K562 (cell line): ENCODE results near the gene MTO1. TPM values are rescaled to one million over a fixed set of nuclear protein-coding genes. Genes with fewer than 3 reads are reported as not detected.
A peak's percentile ranks its signal among the peaks of the same experiment; 100 is the strongest.

Experiments
- ATAC-seq: fragments of 200-7000 bp; cut with Tn5 transposase; 3 replicates; pipeline ENCODE4 v1.9.1; 2020; ENCODE audit warnings: moderate library complexity
- BruUV-seq: library from RNA; stranded (reverse); fragments of 400-500 nt; replicated peaks from 2 replicates; lab custom pipeline; 2021; lab: Mats Ljungman, UMichigan
- CTCF ChIA-PET: fragments of 300-600 bp; formaldehyde crosslinking; extraction: SDS; loops from one replicate; lab custom pipeline; 2021; ENCODE audit warnings: low intra/inter-chr PET ratio; lab: Yijun Ruan, JAX
- POLR2A ChIA-PET: fragments of 300-600, 350-650 bp; sonication (Branson Sonifier 250); formaldehyde crosslinking; extraction: SDS; loops from one replicate; lab custom pipeline; 2021; ENCODE audit warnings: antibody characterized with exemption, inconsistent platforms; lab: Yijun Ruan, JAX
- DNase-seq, 4 experiments: peaks; one replicate each; pipeline versions ENCODE4 v3.0.0 to v3.0.0-alpha.2; 2011 to 2018; ENCODE audit warnings: low spot score in 3 of 4, mixed read lengths in 3 of 4; ENCODE audit errors: extremely low read depth in 1 of 4
- FAIRE-seq: peaks from 2 replicates; lab custom pipeline; 2011; peaks lifted over from hg19 to GRCh38; lab: Jason Lieb, UNC
- H2AFZ ChIP-seq: 2 replicates; pipeline ENCODE4 v1.6.0; 2011; ENCODE audit warnings: low read depth, low read length, control low read depth, inconsistent platforms
- H3K27ac ChIP-seq: fragments of 200-600 bp; 3 replicates; pipeline ENCODE4 v1.8.0; 2011; ENCODE audit warnings: low read depth, mild to moderate bottlenecking, control low read depth, inconsistent platforms, low read length, moderate library complexity, mixed read lengths; ENCODE audit errors: extremely low read depth
- H3K27me3 ChIP-seq, 2 experiments: fragments of 300-600 bp in 1 of 2; 2 replicates in 1 of 2; 3 replicates in 1 of 2; pipeline versions ENCODE4 v1.6.0 to v1.8.0; 2011; ENCODE audit warnings: inconsistent platforms in 2 of 2, low read length in 2 of 2, mild to moderate bottlenecking in 1 of 2, mixed read lengths in 1 of 2, moderate library complexity in 1 of 2; ENCODE audit not compliant: control insufficient read depth in 2 of 2, insufficient read depth in 2 of 2
- H3K36me3 ChIP-seq: fragments of 300-600 bp; 3 replicates; pipeline ENCODE4 v1.8.0; 2011; ENCODE audit warnings: mild to moderate bottlenecking, low read length, inconsistent platforms; ENCODE audit not compliant: control insufficient read depth, insufficient read depth
- H3K4me1 ChIP-seq, 2 experiments: fragments of 200-600 bp in 1 of 2; replicated peaks in 1 of 2; 2 replicates in 1 of 2; 3 replicates in 1 of 2; pipeline versions ENCODE4 v1.5.1 to v1.8.0; 2011; ENCODE audit warnings: inconsistent platforms in 2 of 2, low read length in 2 of 2, mild to moderate bottlenecking in 1 of 2, mixed read lengths in 1 of 2, moderate library complexity in 1 of 2; ENCODE audit not compliant: control insufficient read depth in 2 of 2, insufficient read depth in 2 of 2
- H3K4me2 ChIP-seq: 2 replicates; pipeline ENCODE4 v1.6.1; 2011; ENCODE audit warnings: low read length, control low read depth, inconsistent platforms, mixed read lengths; ENCODE audit not compliant: insufficient read depth
- H3K4me3 ChIP-seq: fragments of 200-600 bp; sonication (generic), shearing (Covaris generic); 2 replicates; pipeline ENCODE4 v1.5.1; 2016; ENCODE audit warnings: control low read depth, inconsistent platforms
- H3K79me2 ChIP-seq: fragments of 200-600 bp; 3 replicates; pipeline ENCODE4 v1.8.0; 2011; ENCODE audit warnings: low read length, inconsistent platforms; ENCODE audit not compliant: control insufficient read depth, insufficient read depth
- H3K9ac ChIP-seq, 2 experiments: 2 replicates each; pipeline versions ENCODE4 v1.6.0 to v1.6.1; 2011; ENCODE audit warnings: low read depth in 2 of 2, low read length in 2 of 2, control low read depth in 1 of 2, inconsistent platforms in 1 of 2, mild to moderate bottlenecking in 1 of 2, mixed read lengths in 1 of 2; ENCODE audit not compliant: insufficient read depth in 1 of 2
- H3K9me1 ChIP-seq: one replicate; pipeline ENCODE4 v1.6.0; 2011; ENCODE audit warnings: inconsistent platforms, mild to moderate bottlenecking, low read length, moderate library complexity; ENCODE audit not compliant: control insufficient read depth, insufficient read depth
- H3K9me3 ChIP-seq: replicated peaks from 2 replicates; pipeline ENCODE4 v1.5.1; 2011; ENCODE audit warnings: low read depth, low read length, inconsistent platforms; ENCODE audit not compliant: control insufficient read depth, insufficient read depth
- H4K20me1 ChIP-seq: replicated peaks from 2 replicates; pipeline ENCODE4 v1.6.1; 2011; ENCODE audit warnings: low read length, inconsistent platforms, mixed read lengths; ENCODE audit not compliant: control insufficient read depth, insufficient read depth
- HDGF ChIP-seq: fragments of 450-650 bp; IDR thresholded peaks from 2 replicates; pipeline ENCODE4 v1.6.1; 2016
- NCOA6 ChIP-seq: fragments of 450-650 bp; IDR thresholded peaks from 2 replicates; pipeline ENCODE4 v1.6.1; 2017; ENCODE audit warnings: mild to moderate bottlenecking
- ZNF217 ChIP-seq: sonication (generic); formaldehyde crosslinking; IDR thresholded peaks from 2 replicates; pipeline ENCODE4 v1.8.0; 2022; ENCODE audit warnings: mild to moderate bottlenecking, missing genetic modification reagents
- WGBS: fragments of 100-300 bp; shearing (Covaris generic); methylation state at CpG from one replicate; pipeline ENCODE4 v1.1.6; 2016; ENCODE audit warnings: low coverage, mixed read lengths; ENCODE audit not compliant: insufficient coverage; ENCODE audit errors: missing lambda C conversion rate; 5-methylcytosine and 5-hydroxymethylcytosine counted together
- in situ Hi-C: fragments of 300-500 bp; cut with MboI; formaldehyde crosslinking; loops from 4 replicates; pipeline ENCODE4 v1.15.0; 2018; ENCODE audit warnings: inconsistent platforms, mixed read lengths
- intact Hi-C: fragments of 100-400 bp; cut with micrococcal nuclease; formaldehyde crosslinking; loops from 2 replicates; pipeline ENCODE4 v1.14.2; 2022
- polyA plus RNA-seq, 8 experiments: library from polyadenylated mRNA; depleted of rRNA in 4 of 8; stranded (reverse) in 5 of 8; unstranded in 3 of 8; fragments of >200 nt; fragmentation: Nextera tagmentation in 2 of 8; fragmentation: Illumina TruSeq in 1 of 8; extraction: Ambion mirVana in 2 of 8; extraction: Trizol in 1 of 8; gene quantifications; 2 replicates each; pipeline versions ENCODE4 v1.2.1 to v1.2.3, GENCODE V29; 2011 to 2014; ENCODE audit warnings: inconsistent platforms in 1 of 8, missing spikeins in 1 of 8
- total RNA-seq, 7 experiments: library from RNA; depleted of rRNA in 6 of 7; stranded (reverse); fragments of >200 nt in 6 of 7; fragmentation: Illumina TruSeq in 2 of 7; extraction: Trizol in 2 of 7; gene quantifications; 2 replicates each; pipeline versions ENCODE4 v1.2.1 to v1.2.3, GENCODE V29; 2011 to 2021; ENCODE audit warnings: low replicate concordance in 1 of 7
- TF ChIP-seq, protein P1 (sequence below): sonication (generic); formaldehyde crosslinking; IDR thresholded peaks from 2 replicates; pipeline ENCODE4 v1.8.1; 2023; ENCODE audit warnings: mild to moderate bottlenecking, missing genetic modification reagents

The MTO1 gene
- total and polyA plus RNA-seq, 9 of the 15 experiments (the other 6 are each of a cell fraction or from before 2014, with no cell fraction given), result 33.4 to 62.3 (median 50.6) TPM

GRCh38 chr6:73452107-73452461 is 9.5 kb upstream of the MTO1 start, which contains the start of gene CGAS:
TSS of gene CGAS (minus strand) at chr6:73452297. CDS start at chr6:73452181, 116 bp downstream.
- intact Hi-C loops (no loop called here), in situ Hi-C loops (no loop called here)
- Histone ChIP-seq H3K4me3 (no peak within 1 kb of the TSS), H4K20me1 (no peaks in the 10 kb centered on the region), H3K9me3 (no peaks in the 10 kb centered on the region; the same call in none of the 2 replicates), H3K9ac (no peak within 1 kb of the TSS), H3K27ac (no peak within 1 kb of the TSS), H3K9me1 (no peaks in the 10 kb centered on the region), H2AFZ (no peak within 1 kb of the TSS), H3K36me3 (no peaks in the 10 kb centered on the region), H3K4me1 (peaks cover 3 to 6% of the 10 kb centered on the region in 2 experiments; a peak in 3 of 5 replicates), H3K27me3 (no peaks in the 10 kb centered on the region), H3K4me2 (no peak within 1 kb of the TSS), H3K79me2 (no peaks in the 10 kb centered on the region)
- POLR2A ChIA-PET, result no interaction called here
- CTCF ChIA-PET, result no interaction called here
- no TSS peak for BruUV-seq
- WGBS, result 94% methylated on average over 14 of the region's 23 CpGs
- TF ChIP-seq, protein P1, sequence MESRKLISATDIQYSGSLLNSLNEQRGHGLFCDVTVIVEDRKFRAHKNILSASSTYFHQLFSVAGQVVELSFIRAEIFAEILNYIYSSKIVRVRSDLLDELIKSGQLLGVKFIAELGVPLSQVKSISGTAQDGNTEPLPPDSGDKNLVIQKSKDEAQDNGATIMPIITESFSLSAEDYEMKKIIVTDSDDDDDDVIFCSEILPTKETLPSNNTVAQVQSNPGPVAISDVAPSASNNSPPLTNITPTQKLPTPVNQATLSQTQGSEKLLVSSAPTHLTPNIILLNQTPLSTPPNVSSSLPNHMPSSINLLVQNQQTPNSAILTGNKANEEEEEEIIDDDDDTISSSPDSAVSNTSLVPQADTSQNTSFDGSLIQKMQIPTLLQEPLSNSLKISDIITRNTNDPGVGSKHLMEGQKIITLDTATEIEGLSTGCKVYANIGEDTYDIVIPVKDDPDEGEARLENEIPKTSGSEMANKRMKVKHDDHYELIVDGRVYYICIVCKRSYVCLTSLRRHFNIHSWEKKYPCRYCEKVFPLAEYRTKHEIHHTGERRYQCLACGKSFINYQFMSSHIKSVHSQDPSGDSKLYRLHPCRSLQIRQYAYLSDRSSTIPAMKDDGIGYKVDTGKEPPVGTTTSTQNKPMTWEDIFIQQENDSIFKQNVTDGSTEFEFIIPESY (CRISPR knock-in tag), result peak; percentile 85
- TF ChIP-seq HDGF (no peak), ZNF217 (CRISPR knock-in tag) (no peak), NCOA6 (no peak)
- FAIRE-seq (no peak), DNase-seq (no peak), ATAC-seq (no peak)
